NB4 (cell line): Measurements from ENCODE around the gene NECTIN3.

Source experiments
- DNase-seq: peaks from one replicate; pipeline ENCODE4 v3.0.0; 2010; ENCODE audit warnings: low read depth
- H3K4me3 ChIP-seq: one replicate; pipeline ENCODE4 v1.5.1; 2011; ENCODE audit warnings: mild to moderate bottlenecking, low read depth, low read length, moderate library complexity
- MYC ChIP-seq: IDR thresholded peaks from 2 replicates; pipeline ENCODE4 v1.6.1; 2011; ENCODE audit warnings: low read depth, low read length
- POLR2A ChIP-seq: IDR thresholded peaks from 2 replicates; pipeline ENCODE4 v1.6.1; 2011; ENCODE audit warnings: mild to moderate bottlenecking; ENCODE audit not compliant: insufficient read length; ENCODE audit errors: extremely low read depth
- TF ChIP-seq, protein P1 (sequence below): IDR thresholded peaks from one replicate; pipeline ENCODE4 v1.5.1; 2012; ENCODE audit warnings: low read depth, low read length
- TF ChIP-seq, protein P2 (sequence below): IDR thresholded peaks from 2 replicates; pipeline ENCODE4 v1.6.1; 2011; ENCODE audit warnings: low read depth, low read length

Gene NECTIN3

DNA sequence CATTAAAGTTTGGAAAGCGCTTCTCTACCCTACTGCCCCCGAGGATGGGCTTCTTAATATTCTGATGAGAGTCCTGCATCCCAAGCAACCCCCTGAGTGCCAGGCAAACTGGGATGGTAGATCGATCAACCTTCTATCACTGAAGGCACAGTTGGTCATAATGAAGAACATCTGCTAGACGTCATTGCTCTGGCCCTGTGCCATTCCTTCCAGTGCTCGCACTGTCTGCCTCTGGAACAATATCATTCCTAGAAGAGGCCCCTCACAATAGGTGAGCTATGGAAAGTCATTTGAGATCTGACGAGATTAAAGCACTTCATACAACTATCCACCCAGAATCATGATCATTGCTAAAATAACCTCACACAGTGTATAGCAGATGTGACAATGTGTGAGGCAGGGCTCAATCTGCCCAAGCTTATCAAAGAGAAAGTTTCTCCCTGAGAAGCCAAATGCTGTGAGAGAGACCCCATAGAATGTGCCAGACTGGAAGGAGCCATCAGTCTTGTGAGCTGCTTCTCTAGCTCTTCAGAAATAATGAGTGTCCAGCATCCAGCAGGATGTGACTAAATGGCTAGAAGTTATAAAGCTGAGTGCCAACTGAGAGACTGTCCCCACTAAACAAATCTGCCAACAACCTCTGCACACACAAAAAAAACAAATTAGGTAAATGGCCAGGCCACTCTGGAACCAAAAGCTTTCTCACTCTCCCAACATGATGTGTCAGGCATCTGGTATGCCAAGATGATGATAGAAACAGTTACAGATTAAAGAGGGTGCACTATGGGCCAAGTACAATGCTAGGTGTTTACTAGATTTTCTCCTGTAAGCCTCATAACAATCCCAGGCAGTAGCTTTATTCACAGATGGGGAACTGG lies 165.5 kb downstream of the NECTIN3 start:
- TF ChIP-seq POLR2A (no peak), MYC (no peak)
- TF ChIP-seq, protein P1, sequence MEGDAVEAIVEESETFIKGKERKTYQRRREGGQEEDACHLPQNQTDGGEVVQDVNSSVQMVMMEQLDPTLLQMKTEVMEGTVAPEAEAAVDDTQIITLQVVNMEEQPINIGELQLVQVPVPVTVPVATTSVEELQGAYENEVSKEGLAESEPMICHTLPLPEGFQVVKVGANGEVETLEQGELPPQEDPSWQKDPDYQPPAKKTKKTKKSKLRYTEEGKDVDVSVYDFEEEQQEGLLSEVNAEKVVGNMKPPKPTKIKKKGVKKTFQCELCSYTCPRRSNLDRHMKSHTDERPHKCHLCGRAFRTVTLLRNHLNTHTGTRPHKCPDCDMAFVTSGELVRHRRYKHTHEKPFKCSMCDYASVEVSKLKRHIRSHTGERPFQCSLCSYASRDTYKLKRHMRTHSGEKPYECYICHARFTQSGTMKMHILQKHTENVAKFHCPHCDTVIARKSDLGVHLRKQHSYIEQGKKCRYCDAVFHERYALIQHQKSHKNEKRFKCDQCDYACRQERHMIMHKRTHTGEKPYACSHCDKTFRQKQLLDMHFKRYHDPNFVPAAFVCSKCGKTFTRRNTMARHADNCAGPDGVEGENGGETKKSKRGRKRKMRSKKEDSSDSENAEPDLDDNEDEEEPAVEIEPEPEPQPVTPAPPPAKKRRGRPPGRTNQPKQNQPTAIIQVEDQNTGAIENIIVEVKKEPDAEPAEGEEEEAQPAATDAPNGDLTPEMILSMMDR, result no peak
- TF ChIP-seq, protein P2, sequence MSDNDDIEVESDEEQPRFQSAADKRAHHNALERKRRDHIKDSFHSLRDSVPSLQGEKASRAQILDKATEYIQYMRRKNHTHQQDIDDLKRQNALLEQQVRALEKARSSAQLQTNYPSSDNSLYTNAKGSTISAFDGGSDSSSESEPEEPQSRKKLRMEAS, result no peak
- H3K4me3 ChIP-seq, result no peak overlapping the region
- DNase-seq, result no peak

DNA sequence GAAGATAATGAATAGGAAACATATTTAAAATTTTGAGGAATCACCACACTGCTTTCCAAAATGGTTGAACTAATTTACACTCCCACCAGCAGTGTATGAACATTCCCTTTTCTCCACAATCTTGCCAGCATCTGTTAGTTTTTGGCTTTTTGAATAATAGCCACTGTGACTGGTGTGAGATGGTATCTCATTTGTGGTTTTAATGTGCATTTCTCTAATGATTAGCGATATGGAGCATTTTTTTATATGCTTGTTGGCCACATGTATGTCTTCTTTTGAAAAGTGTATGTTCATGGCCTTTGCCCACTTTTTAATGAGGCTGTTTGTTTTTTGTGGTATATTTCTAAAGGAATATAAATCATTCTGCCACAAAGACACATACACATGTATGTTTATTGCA lies 166.3 kb downstream of the NECTIN3 start:
- no peak for TF ChIP-seq MYC
- no peak for TF ChIP-seq POLR2A
- TF ChIP-seq, protein P1, result no peak
- TF ChIP-seq, protein P2, result no peak
- DNase-seq, result no peak
- H3K4me3 ChIP-seq, result no peak overlapping the region

DNA sequence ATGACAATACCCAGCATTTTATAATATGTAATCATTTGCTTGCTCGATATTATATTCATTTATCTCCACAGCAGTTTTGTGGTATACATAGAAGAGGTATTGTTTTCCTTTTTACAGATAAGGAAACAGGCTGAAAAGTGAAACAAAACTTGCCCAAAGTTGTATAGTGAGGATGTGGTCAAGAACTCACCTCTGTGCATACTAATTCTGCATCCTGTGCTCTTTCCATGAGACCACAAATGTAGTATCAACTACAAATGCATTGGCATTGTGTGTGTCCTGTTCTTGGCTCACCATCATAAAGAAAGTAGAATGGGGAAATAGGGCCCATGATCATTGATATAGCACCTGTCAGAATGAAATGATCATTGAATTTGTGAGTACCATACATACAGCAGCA lies 167.3 kb downstream of the NECTIN3 start:
- no peak overlapping the region for H3K4me3 ChIP-seq
- TF ChIP-seq POLR2A (no peak), MYC (no peak)
- TF ChIP-seq, protein P1, result no peak
- TF ChIP-seq, protein P2, result no peak
- no peak for DNase-seq

DNA sequence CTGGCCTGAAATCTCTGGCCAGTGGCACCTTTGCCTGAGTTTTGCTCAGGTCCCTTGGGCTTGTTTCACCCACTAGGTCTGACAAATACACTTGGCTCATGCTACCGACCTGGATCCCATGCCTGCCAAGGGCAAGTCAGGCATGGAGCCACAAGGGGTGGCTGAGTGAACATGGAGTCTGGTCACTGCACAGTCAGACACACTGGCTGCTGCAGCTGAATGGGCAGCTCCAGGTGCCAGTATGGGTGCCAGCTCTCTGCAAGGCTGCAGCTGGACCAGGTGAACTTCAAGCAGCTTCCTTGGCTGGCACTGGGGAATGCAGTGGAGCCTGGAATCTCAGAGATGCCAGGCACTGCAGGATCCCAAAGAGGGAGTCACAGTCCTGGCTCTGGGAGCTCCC lies 170.3 kb downstream of the NECTIN3 start:
- no peak for TF ChIP-seq POLR2A
- TF ChIP-seq MYC, result no peak

More for the DNA sequence above, 170.3 kb downstream of the NECTIN3 start:
- no peak for DNase-seq
- H3K4me3 ChIP-seq, result no peak overlapping the region
